ENCODE results near the gene FUT8.
"Not testable (repeated sequence)": the region's sequence is repeated elsewhere in the genome, so short reads cannot be mapped to it uniquely, and the experiment has no call there.

The FUT8 gene

GRCh38 chr14:65465584-65465983 is 53.1 kb downstream of the FUT8 start:
- TF ChIP-seq EZH2phosphoT487 (IDR thresholded peaks at IDR 0.05; ENCODE audit: borderline replicate concordance): no peak
- TF ChIP-seq, protein P1, sequence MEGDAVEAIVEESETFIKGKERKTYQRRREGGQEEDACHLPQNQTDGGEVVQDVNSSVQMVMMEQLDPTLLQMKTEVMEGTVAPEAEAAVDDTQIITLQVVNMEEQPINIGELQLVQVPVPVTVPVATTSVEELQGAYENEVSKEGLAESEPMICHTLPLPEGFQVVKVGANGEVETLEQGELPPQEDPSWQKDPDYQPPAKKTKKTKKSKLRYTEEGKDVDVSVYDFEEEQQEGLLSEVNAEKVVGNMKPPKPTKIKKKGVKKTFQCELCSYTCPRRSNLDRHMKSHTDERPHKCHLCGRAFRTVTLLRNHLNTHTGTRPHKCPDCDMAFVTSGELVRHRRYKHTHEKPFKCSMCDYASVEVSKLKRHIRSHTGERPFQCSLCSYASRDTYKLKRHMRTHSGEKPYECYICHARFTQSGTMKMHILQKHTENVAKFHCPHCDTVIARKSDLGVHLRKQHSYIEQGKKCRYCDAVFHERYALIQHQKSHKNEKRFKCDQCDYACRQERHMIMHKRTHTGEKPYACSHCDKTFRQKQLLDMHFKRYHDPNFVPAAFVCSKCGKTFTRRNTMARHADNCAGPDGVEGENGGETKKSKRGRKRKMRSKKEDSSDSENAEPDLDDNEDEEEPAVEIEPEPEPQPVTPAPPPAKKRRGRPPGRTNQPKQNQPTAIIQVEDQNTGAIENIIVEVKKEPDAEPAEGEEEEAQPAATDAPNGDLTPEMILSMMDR (conservative IDR thresholded peaks at IDR 0.05; ENCODE audit: low read length): no peak
- Histone ChIP-seq H4K20me1 (ENCODE audit: insufficient read depth, low read length, poor library complexity, severe bottlenecking) (no peaks in the 10 kb centered on the region), H3K4me1 (ENCODE audit: insufficient read depth, low read length, poor library complexity, severe bottlenecking) (peaks cover 26% of the 10 kb centered on the region), H3K9me3 (ENCODE audit: insufficient read depth, low read depth, low read length) (no peaks in the 10 kb centered on the region), H3K9ac (ENCODE audit: low read depth, low read length, poor library complexity, severe bottlenecking) (no peak overlapping the region), H3K4me2 (ENCODE audit: low read depth, low read length, poor library complexity, severe bottlenecking) (no peak overlapping the region), H2AFZ (ENCODE audit: low read length) (no peak overlapping the region), H3K79me2 (ENCODE audit: insufficient read depth, low read length) (peaks cover 61% of the 10 kb centered on the region), H3K36me3 (ENCODE audit: insufficient read depth, low read length) (peaks cover 7% of the 10 kb centered on the region), H3F3A (ENCODE audit: low read depth) (peaks cover 4% of the 10 kb centered on the region; the same call in 1 of the 2 replicates), H3K4me3 (ENCODE audit: low read length, poor library complexity, severe bottlenecking) (no peak overlapping the region), H3K27me3 (ENCODE audit: insufficient read depth, low read length, poor library complexity, severe bottlenecking) (no peaks in the 10 kb centered on the region), H3K9me2 (replicated peaks; ENCODE audit: low read depth, low read length) (no peaks in the 10 kb centered on the region)

GRCh38 chr14:65467926-65468325 is 55.4 kb downstream of the FUT8 start:
- peaks cover 70% of the 10 kb centered on the region for H3K79me2 ChIP-seq (ENCODE audit: insufficient read depth, low read length)
- not testable (repeated sequence) for H3K4me3 ChIP-seq (ENCODE audit: low read length, poor library complexity, severe bottlenecking); H3F3A ChIP-seq (ENCODE audit: low read depth); H3K9me3 ChIP-seq (ENCODE audit: insufficient read depth, low read depth, low read length); H3K9me2 ChIP-seq (replicated peaks; ENCODE audit: low read depth, low read length); H4K20me1 ChIP-seq (ENCODE audit: insufficient read depth, low read length, poor library complexity, severe bottlenecking); H3K27me3 ChIP-seq (ENCODE audit: insufficient read depth, low read length, poor library complexity, severe bottlenecking); H2AFZ ChIP-seq (ENCODE audit: low read length); H3K36me3 ChIP-seq (ENCODE audit: insufficient read depth, low read length); H3K4me2 ChIP-seq (ENCODE audit: low read depth, low read length, poor library complexity, severe bottlenecking); H3K9ac ChIP-seq (ENCODE audit: low read depth, low read length, poor library complexity, severe bottlenecking)
- peaks cover 25% of the 10 kb centered on the region for H3K4me1 ChIP-seq (ENCODE audit: insufficient read depth, low read length, poor library complexity, severe bottlenecking)

DNA sequence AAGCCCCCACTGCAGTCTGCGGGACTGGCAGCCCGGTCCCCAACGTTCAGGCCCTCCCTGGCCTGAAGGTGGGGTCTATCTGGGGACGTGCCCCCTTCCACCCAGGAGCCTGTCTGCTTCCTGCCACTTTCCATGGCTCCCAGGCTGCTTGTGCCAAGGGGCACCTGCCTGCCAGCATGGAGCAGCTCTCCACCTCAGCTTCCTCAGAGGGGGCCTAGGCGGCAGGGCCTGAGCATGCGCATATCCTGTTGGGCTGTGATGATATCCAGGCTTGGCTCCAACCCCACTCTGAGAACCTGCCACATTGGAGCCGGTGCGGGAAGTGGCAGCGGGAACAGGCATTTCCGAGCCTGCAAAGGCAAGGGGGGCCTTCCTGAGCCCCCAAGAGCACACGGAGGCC is 57.4 kb downstream of the FUT8 start:
- Histone ChIP-seq H3K9me3 (ENCODE audit: insufficient read depth, low read depth, low read length) (no peaks in the 10 kb centered on the region), H3K36me3 (ENCODE audit: insufficient read depth, low read length) (no peaks in the 10 kb centered on the region), H3K79me2 (ENCODE audit: insufficient read depth, low read length) (peaks cover 70% of the 10 kb centered on the region), H3F3A (ENCODE audit: low read depth) (no peaks in the 10 kb centered on the region), H3K4me1 (ENCODE audit: insufficient read depth, low read length, poor library complexity, severe bottlenecking) (peaks cover 25% of the 10 kb centered on the region), H3K9me2 (replicated peaks; ENCODE audit: low read depth, low read length) (no peaks in the 10 kb centered on the region), H3K4me2 (ENCODE audit: low read depth, low read length, poor library complexity, severe bottlenecking) (no peak overlapping the region), H4K20me1 (ENCODE audit: insufficient read depth, low read length, poor library complexity, severe bottlenecking) (peaks cover 6% of the 10 kb centered on the region), H2AFZ (ENCODE audit: low read length) (no peak overlapping the region), H3K9ac (ENCODE audit: low read depth, low read length, poor library complexity, severe bottlenecking) (no peak overlapping the region), H3K4me3 (ENCODE audit: low read length, poor library complexity, severe bottlenecking) (no peak overlapping the region), H3K27me3 (ENCODE audit: insufficient read depth, low read length, poor library complexity, severe bottlenecking) (no peaks in the 10 kb centered on the region)
- TF ChIP-seq, protein P1 (conservative IDR thresholded peaks at IDR 0.05; ENCODE audit: low read length): no peak
- TF ChIP-seq EZH2phosphoT487 (IDR thresholded peaks at IDR 0.05; ENCODE audit: borderline replicate concordance): no peak

DNA sequence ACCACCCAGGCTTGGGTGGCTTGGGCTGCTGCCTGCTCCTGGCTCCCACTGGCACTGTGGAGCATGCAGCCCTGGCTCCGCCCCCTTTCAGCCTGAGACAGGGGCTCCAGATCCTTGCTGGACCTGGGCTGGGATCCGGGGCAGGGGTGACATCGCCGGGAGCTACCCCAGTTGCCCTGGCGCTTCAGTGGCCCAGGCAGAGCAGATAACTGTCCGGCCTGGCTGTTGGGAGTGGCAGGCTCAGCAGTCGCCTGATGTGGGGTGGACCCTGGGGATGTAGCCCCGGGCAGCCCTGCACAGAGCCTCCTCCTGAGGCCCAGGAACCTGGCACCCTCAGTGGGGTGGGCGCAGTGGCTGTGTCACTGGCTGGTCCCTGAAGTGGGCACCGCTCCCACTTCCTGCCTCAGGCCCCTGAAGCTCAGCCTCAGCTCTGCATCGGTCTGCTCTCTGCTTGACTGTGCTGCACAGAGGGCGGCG is 57.9 kb downstream of the FUT8 start:
- Histone ChIP-seq H3K4me1 (ENCODE audit: insufficient read depth, low read length, poor library complexity, severe bottlenecking) (peaks cover 25% of the 10 kb centered on the region), H3F3A (ENCODE audit: low read depth) (no peaks in the 10 kb centered on the region), H3K9ac (ENCODE audit: low read depth, low read length, poor library complexity, severe bottlenecking) (no peak overlapping the region), H3K27me3 (ENCODE audit: insufficient read depth, low read length, poor library complexity, severe bottlenecking) (no peaks in the 10 kb centered on the region), H3K79me2 (ENCODE audit: insufficient read depth, low read length) (peaks cover 69% of the 10 kb centered on the region), H2AFZ (ENCODE audit: low read length) (no peak overlapping the region), H4K20me1 (ENCODE audit: insufficient read depth, low read length, poor library complexity, severe bottlenecking) (peaks cover 6% of the 10 kb centered on the region), H3K9me2 (replicated peaks; ENCODE audit: low read depth, low read length) (no peaks in the 10 kb centered on the region), H3K9me3 (ENCODE audit: insufficient read depth, low read depth, low read length) (no peaks in the 10 kb centered on the region), H3K4me2 (ENCODE audit: low read depth, low read length, poor library complexity, severe bottlenecking) (no peak overlapping the region), H3K36me3 (ENCODE audit: insufficient read depth, low read length) (no peaks in the 10 kb centered on the region), H3K4me3 (ENCODE audit: low read length, poor library complexity, severe bottlenecking) (no peak overlapping the region)
- TF ChIP-seq, protein P1 (conservative IDR thresholded peaks at IDR 0.05; ENCODE audit: low read length): no peak
- no peak for TF ChIP-seq EZH2phosphoT487 (IDR thresholded peaks at IDR 0.05; ENCODE audit: borderline replicate concordance)

Measured in Loucy (cell line).